KMS-11 (cell line): ENCODE results near the gene COL25A1.
"Not testable (repeated sequence)": the region's sequence is repeated elsewhere in the genome, so short reads cannot be mapped to it uniquely, and the experiment has no call there.

ENCODE experiments used
- H2AFZ ChIP-seq: fragments of 200-600 bp; sonication (generic); 2 replicates; pipeline ENCODE4 v1.6.1; 2016; ENCODE audit warnings: antibody characterized with exemption, mixed run types, low read depth
- H3K27ac ChIP-seq: fragments of 200-600 bp; sonication (generic); 2 replicates; pipeline ENCODE4 v1.6.1; 2016; ENCODE audit warnings: mild to moderate bottlenecking, mixed run types
- H3K27me3 ChIP-seq: fragments of 200-600 bp; sonication (generic); 2 replicates; pipeline ENCODE4 v1.6.1; 2017; ENCODE audit warnings: mild to moderate bottlenecking, low read depth, mixed run types, moderate library complexity; ENCODE audit not compliant: insufficient read depth
- H3K36me3 ChIP-seq: fragments of 200-600 bp; sonication (generic); 2 replicates; pipeline ENCODE4 v1.6.1; 2017; ENCODE audit warnings: mild to moderate bottlenecking, mixed run types; ENCODE audit not compliant: insufficient read depth
- H3K4me1 ChIP-seq: fragments of 200-600 bp; sonication (generic); 2 replicates; pipeline ENCODE4 v1.6.1; 2016; ENCODE audit warnings: mild to moderate bottlenecking, low read depth, mixed run types; ENCODE audit not compliant: poor library complexity, severe bottlenecking
- H3K4me2 ChIP-seq: fragments of 200-600 bp; sonication (generic); 2 replicates; pipeline ENCODE4 v1.7.0; 2016; ENCODE audit warnings: mild to moderate bottlenecking, mixed run types
- H3K4me3 ChIP-seq: fragments of 200-600 bp; sonication (generic); IDR thresholded peaks from 2 replicates; pipeline ENCODE4 v1.6.1; 2017; ENCODE audit warnings: low read depth, low read length, mixed read lengths; ENCODE audit not compliant: insufficient read depth
- H3K79me2 ChIP-seq: fragments of 200-600 bp; sonication (generic); 2 replicates; pipeline ENCODE4 v1.6.1; 2016; ENCODE audit warnings: low read depth, mixed run types; ENCODE audit not compliant: insufficient read depth
- H3K9ac ChIP-seq: fragments of 200-600 bp; sonication (generic); 2 replicates; pipeline ENCODE4 v1.6.1; 2016; ENCODE audit warnings: mild to moderate bottlenecking, mixed run types
- H4K20me1 ChIP-seq: fragments of 200-600 bp; sonication (generic); 2 replicates; pipeline ENCODE4 v1.6.1; 2016; ENCODE audit warnings: mild to moderate bottlenecking, mixed run types; ENCODE audit not compliant: insufficient read depth
- TF ChIP-seq, protein P1 (sequence below): fragments of 200-600 bp; sonication (generic); conservative IDR thresholded peaks from 2 replicates; pipeline ENCODE4 v1.6.1; 2017; ENCODE audit warnings: low read depth, mild to moderate bottlenecking, antibody characterized with exemption, low read length, moderate library complexity, mixed read lengths

Gene COL25A1

DNA sequence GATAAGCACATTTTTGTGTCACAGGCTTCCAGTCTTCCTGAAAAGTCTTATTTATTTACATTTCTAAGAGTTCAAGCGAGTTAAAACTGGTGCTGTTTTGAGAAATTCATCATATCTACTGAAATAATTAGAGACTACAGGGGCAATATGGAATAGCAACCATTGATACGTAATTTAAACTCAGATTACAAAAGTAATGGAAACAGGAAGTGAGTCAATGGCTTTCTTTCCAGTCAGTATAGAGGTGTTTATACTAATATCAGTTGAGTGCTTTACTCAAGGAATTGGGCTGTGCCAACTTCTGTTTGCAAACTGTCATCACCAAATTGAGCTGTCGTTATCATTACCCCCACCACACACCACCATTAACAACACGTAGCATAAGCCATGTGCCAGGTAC, 222.7 kb downstream of the COL25A1 start:
- Histone ChIP-seq H3K36me3 (no peaks in the 10 kb centered on the region), H3K9ac (no peak overlapping the region), H3K27me3 (no peaks in the 10 kb centered on the region), H3K4me3 (no peak overlapping the region), H3K27ac (no peak overlapping the region), H3K79me2 (no peaks in the 10 kb centered on the region), H2AFZ (no peak overlapping the region), H4K20me1 (no peaks in the 10 kb centered on the region), H3K4me1 (peaks cover 9% of the 10 kb centered on the region), H3K4me2 (no peak overlapping the region)
- TF ChIP-seq, protein P1, sequence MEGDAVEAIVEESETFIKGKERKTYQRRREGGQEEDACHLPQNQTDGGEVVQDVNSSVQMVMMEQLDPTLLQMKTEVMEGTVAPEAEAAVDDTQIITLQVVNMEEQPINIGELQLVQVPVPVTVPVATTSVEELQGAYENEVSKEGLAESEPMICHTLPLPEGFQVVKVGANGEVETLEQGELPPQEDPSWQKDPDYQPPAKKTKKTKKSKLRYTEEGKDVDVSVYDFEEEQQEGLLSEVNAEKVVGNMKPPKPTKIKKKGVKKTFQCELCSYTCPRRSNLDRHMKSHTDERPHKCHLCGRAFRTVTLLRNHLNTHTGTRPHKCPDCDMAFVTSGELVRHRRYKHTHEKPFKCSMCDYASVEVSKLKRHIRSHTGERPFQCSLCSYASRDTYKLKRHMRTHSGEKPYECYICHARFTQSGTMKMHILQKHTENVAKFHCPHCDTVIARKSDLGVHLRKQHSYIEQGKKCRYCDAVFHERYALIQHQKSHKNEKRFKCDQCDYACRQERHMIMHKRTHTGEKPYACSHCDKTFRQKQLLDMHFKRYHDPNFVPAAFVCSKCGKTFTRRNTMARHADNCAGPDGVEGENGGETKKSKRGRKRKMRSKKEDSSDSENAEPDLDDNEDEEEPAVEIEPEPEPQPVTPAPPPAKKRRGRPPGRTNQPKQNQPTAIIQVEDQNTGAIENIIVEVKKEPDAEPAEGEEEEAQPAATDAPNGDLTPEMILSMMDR, result no peak

DNA sequence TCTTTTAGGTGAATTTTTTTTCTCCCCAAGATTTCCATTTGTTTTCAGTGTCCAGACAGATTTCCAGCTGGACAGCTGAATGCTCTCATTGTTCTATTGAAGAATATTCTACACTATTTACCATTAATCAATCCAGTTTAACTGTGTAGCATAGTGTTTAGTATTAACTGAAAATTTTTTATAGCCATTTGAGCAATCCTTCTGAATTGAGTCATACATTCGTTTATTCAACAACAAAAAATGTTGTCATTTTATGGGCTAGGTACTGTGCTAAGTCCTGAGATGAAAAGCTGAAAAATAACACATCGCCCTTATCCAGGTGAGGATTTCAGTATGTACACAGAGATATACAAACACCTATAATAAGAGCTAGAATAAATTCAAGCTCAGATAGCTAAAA, 223.3 kb downstream of the COL25A1 start:
- Histone ChIP-seq H3K9ac (no peak overlapping the region), H3K4me1 (peaks cover 9% of the 10 kb centered on the region), H4K20me1 (no peaks in the 10 kb centered on the region), H2AFZ (no peak overlapping the region), H3K4me3 (no peak overlapping the region), H3K27me3 (no peaks in the 10 kb centered on the region), H3K36me3 (no peaks in the 10 kb centered on the region), H3K4me2 (no peak overlapping the region), H3K79me2 (no peaks in the 10 kb centered on the region), H3K27ac (no peak overlapping the region)
- TF ChIP-seq, protein P1, result no peak

DNA sequence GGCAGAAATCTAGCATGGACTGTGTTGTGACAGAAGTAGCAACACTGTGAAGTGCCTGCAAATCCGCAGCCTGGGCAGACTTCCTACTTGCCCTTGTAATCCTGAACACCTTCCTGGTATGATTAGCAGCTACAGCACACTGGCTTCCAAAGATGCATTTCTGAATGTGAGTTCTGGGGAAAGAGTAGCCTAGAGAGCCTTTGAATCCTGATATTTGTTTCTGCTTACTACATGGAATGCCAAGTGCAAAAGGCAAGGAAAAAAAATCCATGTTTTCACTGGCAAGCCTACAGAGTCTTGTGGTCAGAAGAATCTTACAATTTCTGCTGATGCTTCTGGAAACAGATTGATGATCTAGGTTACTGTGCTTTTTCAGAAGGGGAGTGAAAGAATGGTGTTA, 223.7 kb downstream of the COL25A1 start:
- Histone ChIP-seq H3K36me3 (no peaks in the 10 kb centered on the region), H2AFZ (no peak overlapping the region), H3K27ac (no peak overlapping the region), H3K79me2 (no peaks in the 10 kb centered on the region), H3K27me3 (no peaks in the 10 kb centered on the region), H4K20me1 (no peaks in the 10 kb centered on the region), H3K9ac (no peak overlapping the region), H3K4me2 (no peak overlapping the region), H3K4me1 (peaks cover 9% of the 10 kb centered on the region), H3K4me3 (no peak overlapping the region)
- TF ChIP-seq, protein P1, result no peak

DNA sequence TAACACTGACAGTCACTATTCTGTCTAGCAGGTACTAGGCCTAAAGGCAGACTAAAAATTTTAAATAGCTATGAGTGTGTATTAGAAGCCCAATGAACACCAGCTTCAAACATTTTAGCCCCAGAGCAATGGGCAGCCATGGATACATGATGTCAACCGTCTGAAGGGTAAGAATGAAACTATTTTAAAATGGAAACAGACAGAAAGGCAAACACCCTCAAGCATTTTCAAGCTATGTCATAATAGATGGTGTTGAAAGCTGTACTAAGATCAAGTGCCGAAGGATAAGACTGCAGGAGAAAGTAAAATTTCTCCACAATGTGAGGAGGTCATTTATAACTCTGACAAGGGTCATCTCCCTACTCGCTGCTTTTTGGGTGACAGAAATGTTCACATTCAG, 225.0 kb downstream of the COL25A1 start:
- H3K27ac ChIP-seq, result no peak overlapping the region
- H3K27me3 ChIP-seq, result no peaks in the 10 kb centered on the region
- no peak overlapping the region for H3K4me2 ChIP-seq
- H3K79me2 ChIP-seq, result no peaks in the 10 kb centered on the region
- TF ChIP-seq, protein P1, result no peak
- no peaks in the 10 kb centered on the region for H4K20me1 ChIP-seq
- H3K36me3 ChIP-seq, result no peaks in the 10 kb centered on the region
- H2AFZ ChIP-seq, result no peak overlapping the region
- H3K4me1 ChIP-seq, result peaks cover 20% of the 10 kb centered on the region
- no peak overlapping the region for H3K4me3 ChIP-seq
- no peak overlapping the region for H3K9ac ChIP-seq

DNA sequence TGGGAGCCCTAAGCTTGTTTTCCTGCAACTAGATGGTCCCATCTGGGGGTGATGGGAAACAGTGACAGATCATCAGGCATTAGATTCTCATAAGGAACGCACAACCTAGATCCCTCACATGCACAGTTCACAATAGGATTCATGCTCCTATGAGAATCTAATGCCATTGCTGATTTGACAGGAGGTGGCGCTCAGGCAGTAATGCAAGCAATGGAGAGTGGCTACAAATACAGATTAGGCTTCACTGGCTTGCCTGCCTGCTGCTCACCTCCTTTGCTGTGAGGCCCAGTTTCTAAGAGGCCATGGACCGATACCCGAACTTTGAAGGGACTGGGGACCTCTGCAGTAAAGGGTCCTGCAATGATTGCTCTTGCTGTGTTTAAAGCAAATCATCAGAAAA, 225.7 kb downstream of the COL25A1 start:
- peaks cover 28% of the 10 kb centered on the region for H3K4me1 ChIP-seq
- not testable (repeated sequence) for H3K4me3 ChIP-seq, H3K4me2 ChIP-seq, H3K79me2 ChIP-seq, H4K20me1 ChIP-seq, H3K36me3 ChIP-seq, H3K9ac ChIP-seq, H3K27me3 ChIP-seq, H3K27ac ChIP-seq, H2AFZ ChIP-seq
